Pulmonary artery endothelial cell (primary cell): ENCODE measurements around the gene TAF12. TPM values are rescaled to one million over a fixed set of nuclear protein-coding genes. Genes with fewer than 3 reads are reported as not detected.
A peak's percentile ranks its signal among the peaks of the same experiment; 100 is the strongest.
"Not testable (repeated sequence)": the region's sequence is repeated elsewhere in the genome, so short reads cannot be mapped to it uniquely, and the experiment has no call there.

Source experiments
- DNase-seq: peaks from one replicate; pipeline ENCODE4 v3.0.0-alpha.2; 2011; ENCODE audit warnings: low read depth, low spot score
- total RNA-seq: library from RNA; depleted of rRNA; stranded (reverse); fragments of >200 nt; gene quantifications from 2 replicates; pipeline ENCODE4 v1.2.3, GENCODE V29; 2014

TAF12 gene
- total RNA-seq, 1 donor from 2014 or later, result 36.9 TPM

DNA sequence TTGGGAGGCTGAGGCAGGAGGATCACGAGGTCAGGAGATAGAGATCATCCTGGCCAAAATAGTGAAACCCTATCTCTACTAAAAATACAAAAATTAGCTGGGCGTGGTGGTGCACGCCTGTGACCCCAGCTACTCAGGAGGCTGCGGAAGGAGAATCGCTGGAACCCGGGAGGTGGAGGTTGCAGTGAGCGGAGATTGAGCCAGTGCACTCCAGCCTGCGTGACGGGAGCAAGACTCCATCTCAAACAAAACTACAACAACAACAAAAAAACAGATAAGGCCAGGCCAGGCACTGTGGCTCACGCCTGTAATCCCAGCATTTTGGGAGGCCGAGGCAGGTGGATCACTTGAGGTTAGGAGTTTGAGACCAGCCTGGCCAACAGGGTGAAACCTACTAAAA lies 2.5 kb upstream of the TAF12 start:
- DNase-seq, result not testable (repeated sequence)

DNA sequence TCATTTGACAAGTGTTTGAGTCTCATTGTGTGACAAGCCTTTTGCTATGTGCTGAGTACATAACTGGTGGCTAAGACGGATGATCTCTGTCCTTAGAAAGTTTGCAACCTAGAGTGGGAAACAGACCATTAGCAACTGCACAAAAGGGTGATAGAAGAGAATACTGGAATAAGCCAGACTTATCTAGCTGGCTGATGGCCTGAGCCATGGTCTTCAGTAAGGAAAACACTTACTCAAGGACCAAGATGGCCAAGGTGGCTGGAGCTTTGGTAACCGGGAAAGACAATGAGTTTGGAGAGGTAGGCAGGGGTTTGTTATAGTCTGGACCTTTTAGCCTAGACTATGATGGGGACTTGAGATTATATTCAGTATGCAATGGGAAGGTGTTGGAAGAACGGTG lies 1.6 kb upstream of the TAF12 start:
- no peak for DNase-seq

DNA sequence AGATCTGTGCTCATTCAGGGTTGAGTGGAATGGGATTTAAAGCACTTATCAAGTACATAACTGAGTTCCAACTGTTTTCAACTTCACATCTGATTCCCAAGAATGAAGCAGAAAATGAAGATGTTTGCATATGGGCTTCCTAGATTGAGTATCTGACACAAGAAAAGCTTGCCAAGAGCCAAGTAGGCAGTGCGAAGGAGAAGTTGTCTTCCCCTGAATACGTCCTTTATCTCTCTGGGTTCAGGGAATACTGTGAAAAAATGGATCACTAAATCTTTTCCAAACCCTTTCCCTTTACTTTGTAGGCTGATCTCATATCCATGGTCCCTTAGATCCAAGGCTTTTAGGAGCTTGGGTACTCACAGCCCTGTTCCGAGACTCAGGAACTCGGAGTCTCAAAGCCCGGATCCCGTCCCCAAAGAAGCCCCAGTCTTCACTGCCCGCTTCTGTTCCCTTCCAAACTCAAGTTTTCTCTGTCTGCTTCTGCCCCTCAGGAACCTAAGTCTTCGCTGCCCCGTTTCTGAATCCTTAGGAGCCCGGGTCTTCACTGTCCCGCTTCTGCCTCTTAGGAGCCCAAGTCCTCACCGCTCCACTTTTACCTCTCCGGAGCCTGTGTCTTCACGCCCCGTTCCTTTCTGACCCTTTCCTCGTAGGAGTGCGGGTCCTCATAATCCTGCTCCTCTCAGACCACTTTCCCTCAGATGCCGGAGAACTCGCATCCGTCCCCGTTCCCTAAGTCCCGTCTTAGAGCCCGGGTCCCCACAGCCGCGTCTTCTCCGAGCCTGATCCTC lies 616 bp downstream of the TAF12 start:
- no peak for DNase-seq

DNA sequence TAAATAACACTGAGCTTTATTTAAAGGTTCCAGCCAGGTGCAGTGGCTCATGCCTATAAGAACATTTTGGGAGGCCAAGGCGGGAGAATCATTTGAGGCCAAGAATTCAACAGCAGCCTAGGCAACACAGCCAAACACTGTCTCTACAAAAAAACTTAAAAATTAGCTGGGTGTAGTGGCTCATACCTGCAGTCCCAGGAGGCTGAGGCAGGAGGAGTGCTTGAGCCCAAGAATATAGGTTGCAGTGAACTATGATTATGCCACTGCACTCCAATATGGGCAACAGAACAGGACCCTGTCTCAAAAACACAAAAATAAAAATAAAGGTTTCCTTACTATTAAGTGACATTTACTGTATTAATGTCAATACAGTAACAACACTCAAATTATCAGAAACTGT lies 2.1 kb downstream of the TAF12 start:
- no peak for DNase-seq

DNA sequence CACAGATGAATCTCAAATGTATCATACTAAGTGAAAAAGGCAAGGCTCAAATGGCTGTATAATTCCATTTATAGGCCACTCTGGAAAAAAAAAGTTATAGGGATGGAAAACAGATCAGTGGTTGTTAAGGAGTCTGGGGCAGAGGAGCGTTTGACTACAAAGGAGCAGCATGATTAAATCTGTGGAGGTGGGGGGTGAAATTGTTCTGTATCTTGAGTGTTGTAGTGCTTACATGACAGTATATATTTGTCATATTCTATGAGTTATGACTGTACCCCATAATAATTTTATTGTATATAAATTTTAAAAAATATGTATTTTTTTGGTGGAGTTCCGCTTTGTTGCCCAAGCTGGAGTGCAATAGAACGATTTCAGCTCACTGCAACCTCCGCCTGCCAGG lies 10.3 kb downstream of the TAF12 start:
- no peak for DNase-seq

DNA sequence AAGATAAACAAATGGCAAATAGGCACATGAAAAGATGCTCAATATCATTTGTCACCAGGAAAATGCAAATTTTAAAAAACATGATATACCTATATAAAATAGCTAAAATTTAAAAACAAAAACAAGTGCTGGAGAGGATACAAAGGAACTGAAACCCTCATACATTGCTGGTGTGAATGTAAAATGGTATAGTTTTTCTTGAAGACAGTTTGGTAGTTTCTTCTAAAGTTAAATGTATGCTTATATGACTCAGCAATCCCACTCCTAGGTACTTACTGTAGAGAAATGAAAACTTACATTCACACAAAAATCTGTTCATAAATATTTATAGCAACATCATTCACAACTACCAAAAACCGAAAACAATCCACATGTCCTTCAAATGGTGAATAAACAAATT lies 11.2 kb downstream of the TAF12 start:
- DNase-seq, result no peak

DNA sequence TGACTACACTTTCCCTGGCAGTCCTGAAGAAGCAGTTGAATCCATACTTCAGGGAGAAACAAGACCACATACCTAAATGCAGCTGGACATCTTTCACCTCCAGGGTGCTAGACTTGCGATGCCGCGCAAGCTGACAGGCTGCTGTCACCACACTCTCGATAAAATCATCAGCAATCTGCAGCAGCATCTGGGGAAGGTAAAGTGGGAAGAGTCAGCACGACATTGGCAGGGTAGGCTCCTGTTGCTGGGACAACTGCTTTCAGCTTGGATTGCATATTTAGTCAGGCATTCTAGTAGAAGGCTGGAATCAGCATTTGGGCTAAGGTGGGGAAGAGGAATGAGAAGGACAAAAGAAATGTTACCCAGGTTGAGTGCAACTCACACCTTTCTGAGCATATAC lies 29.7 kb downstream of the TAF12 start:
- DNase-seq, result no peak

DNA sequence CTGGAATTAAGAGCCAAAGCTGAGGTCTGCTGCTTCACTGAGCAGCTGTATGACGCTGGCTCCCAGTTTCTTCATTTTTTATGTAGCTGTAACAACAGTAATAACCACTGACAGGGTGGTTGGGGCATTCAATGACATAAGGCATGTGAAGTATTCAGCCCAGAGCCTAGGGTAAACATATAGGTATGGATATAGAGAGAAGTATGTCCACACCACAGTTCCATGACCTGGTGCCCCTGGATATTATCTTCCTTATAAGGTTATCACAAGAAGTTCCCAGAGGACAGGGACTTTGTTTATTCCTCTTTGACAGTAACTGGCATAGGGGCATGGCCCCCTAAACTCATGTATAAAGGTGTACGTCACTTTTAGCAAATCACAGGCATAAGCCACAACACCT lies 36.1 kb downstream of the TAF12 start:
- DNase-seq, result no peak

DNA sequence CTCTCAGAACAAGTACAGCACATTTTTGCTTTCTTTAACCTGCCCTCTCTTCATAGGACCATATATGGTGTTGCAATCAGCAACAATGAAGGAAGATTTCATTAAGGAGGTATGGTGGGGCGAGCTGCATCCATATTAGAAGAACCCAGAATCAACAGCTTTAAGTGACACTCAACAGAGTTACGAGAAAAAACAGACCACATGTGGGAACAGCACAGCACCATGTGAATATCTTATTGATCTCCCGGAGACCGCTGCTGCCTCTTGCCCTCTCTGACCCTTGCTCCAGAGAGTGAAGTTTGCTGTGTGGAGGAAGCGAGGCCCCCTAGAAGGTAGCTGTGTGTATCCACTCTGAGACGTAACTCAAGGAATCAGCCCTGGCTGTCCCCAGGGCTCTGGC lies 37.9 kb downstream of the TAF12 start:
- no peak for DNase-seq

DNA sequence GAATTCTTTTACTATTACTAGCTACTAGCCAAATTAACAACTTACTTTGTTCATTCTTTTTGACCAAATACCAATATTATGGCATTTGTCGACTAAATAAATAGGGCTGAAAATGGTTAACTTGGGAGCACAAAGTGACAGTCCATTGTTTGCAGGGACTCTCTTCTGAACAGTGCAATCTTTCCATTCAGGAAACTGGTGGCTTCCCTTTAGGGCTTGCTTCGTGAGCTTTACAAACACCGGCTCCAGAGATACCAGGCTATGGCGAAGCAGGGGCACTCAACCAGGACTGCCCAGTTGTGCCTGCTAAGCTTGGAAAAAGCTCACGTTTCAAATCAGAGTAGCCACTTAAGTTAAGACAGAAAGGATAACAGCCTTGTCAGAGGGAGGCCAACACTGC lies 38.5 kb downstream of the TAF12 start:
- DNase-seq, result no peak

DNA sequence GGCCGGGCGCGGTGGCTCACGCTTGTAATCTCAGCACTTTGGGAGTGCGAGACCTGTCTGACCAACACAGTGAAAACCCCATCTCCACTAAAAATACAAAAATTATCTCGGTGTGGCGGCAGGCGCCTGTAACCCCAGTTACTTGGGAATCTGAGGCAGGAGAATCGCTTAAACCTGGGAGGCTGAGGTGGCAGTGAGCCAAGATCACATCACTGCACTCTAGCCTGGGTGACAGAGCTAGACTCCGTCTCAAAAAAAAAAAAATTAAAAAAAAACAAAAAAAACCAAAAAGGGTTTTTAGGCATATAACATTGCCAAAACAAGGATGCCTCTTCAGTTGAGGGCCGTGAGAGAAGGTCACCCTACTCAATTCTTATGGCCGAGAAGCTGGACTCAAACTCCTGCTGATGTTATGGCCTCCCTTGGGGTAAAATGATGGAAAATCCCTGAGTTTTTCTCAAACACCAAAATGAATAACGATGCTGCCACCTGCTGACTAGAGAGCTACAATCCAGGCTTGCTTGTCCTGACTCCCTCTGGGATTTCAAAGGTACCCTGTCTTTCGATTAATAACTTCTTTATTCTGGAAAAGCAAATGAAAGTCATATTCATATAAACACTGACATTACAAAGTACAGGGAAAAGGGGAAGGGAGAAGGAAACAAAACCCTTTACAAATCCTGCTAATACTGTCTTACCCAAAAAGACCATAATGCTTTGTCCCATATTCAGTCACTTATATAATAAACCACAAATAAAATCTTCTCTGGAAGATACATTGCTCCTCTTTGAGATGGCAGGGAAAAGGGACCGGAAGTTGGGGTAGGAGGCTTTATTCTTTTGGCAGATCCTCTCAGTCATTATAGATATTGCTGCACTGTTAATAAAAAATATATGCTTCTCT lies 40.1 kb downstream of the TAF12 start:
- DNase-seq, result peak; percentile 37

DNA sequence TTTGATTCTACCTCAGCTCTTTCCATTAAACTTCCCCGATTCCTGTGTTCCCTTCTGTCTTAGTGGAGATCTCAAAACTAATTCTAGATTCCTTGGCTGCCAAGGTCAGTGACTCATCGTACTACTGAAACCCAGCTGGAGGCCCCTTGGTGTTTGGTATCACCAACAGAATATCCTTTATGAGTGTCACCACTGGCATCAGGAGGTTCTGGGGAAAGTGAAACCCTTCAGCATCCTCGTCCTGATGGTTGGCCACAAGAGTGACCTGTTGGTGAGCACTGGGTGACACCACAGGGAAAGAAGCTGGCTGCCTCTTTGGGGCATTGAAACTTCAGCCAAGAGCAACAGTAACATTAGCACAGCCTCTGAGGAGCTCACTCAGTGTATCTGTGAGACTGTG lies 41.2 kb downstream of the TAF12 start:
- DNase-seq, result no peak

DNA sequence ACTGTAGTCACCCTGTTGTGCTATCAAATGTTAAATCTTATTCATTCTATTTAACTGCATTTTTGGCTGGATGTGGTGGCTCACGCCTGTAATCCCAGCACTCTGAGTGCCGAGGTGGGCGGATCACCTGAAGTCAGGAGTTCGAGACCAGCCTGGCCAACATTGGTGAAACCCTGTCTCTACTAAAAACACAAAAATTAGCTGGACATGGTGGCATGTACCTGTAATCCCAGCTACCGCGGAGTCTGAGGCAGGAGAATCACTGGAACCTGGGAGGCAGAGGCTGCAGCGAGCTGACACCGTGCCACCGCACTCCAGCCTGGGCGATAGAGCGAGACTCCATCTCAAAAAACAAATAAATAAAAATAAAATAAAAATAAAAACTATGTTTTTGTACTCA lies 46.6 kb downstream of the TAF12 start:
- DNase-seq, result not testable (repeated sequence)

DNA sequence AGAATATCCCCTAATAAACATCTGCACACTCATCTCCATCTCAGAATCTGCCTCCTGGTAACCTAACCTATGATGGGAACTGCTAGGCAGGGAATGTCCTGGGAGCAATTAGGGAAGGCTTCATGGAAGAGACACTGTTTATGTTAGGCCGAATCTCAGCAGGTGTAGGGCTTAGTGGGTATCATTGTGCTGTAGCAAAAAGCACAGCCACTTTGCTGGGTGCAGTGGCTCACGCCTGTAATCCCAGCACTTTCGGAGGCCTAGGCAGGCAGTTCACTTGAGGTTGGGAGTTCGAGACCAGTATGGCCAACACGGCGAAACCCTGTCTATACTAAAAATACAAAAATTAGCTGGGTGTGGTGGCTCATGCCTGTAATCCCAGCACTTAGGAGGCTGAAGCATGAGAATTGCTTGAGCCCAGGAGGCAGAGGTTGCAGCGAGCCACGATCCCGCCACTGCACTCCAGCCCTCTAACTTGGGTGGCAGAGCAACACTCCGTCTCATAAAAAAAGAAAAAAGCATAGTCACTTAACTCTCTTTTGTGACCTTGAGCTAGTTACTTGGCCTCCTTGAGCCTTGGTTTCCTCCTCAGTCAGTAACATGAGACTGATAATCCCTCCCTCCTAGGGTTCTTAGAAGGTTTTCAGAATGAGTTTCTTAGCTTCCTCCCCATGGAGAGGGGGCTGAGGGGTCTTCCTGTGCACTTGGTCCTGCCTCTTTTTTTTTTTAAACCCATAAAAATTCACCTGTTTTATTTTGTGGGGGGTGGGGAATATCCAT lies 47.3 kb downstream of the TAF12 start:
- DNase-seq, result no peak

DNA sequence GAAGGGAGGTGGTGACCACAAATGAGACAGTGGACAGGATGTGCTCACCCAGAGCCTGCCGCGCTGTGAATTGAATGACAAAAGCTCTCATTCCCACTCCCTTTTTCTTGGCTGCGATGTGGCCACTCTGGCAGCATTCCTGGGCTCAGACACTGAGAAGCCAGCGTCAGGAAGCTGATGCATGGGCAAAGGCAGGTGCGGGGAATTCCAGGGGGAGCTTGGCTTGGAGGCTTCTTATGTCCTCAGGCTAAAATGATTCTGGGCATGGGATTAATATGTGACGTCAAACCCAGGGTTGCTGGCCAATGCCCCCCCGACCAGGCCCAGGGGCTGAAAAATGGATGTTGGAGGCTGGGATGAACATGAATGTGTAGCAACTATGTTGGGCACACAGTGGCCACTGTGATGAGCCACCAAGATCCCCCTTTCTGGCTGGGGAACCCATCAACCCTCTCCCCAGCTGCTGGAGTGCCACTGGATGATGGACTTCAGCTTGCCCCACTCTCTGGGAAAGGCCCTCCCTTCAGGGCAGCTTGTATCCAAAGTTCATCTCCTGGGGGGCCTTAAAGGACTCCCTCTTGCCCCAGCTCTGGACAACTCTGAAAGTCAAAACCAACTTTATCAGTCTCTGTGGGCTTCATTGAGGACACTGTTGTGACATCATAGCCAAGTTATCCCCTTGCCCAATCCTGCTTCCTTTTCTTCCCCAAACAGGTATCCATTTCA lies 48.0 kb downstream of the TAF12 start:
- peak; percentile 63 for DNase-seq

DNA sequence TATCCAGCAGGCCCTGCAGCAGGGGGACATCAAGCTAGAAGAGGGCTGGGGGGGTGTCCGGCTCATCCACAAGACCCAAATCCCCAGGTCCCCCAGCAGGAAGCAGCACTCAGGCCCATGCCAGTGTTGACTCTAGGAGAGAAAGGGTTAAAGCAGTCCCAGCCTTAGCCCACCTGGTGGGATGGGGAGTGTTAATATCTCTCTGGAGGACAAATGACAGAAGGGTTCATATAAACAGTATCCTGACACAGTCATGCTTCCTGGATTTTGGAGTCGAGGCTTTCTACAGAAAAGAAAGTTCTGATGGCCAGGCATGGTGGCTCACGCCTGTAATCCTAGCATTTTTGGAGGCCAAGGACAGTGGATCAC lies 48.9 kb downstream of the TAF12 start:
- not testable (repeated sequence) for DNase-seq

DNA sequence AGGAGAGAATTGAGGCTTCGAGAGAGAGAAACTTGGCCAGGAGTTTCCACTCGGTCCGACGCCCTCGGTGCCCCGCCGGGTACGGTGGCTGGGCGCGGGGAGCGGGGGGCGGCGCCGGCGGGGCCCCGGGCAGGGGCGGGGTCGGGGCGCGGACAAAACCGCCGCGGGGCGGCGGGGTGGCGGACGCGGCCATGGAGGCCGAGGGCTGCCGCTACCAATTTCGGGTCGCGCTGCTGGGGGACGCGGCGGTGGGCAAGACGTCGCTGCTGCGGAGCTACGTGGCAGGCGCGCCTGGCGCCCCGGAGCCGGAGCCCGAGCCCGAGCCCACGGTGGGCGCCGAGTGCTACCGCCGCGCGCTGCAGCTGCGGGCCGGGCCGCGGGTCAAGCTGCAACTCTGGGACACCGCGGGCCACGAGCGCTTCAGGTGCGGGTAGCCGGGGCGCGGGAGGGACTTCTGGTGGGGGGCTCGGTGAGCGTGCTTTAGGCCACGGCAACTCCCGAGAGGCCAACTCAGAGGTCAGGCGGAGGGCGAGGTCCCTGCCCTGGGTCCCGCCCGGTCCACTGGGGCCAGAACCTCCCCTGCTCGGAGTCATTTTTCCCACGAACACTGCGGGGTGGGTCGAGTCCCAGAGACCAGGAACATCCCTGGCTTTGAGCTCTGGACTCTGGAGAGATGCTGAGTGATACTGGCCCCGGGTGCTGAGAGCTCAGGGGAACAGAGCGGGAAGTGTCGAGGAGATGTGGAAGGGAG lies 50.4 kb downstream of the TAF12 start:
- DNase-seq, result no peak

DNA sequence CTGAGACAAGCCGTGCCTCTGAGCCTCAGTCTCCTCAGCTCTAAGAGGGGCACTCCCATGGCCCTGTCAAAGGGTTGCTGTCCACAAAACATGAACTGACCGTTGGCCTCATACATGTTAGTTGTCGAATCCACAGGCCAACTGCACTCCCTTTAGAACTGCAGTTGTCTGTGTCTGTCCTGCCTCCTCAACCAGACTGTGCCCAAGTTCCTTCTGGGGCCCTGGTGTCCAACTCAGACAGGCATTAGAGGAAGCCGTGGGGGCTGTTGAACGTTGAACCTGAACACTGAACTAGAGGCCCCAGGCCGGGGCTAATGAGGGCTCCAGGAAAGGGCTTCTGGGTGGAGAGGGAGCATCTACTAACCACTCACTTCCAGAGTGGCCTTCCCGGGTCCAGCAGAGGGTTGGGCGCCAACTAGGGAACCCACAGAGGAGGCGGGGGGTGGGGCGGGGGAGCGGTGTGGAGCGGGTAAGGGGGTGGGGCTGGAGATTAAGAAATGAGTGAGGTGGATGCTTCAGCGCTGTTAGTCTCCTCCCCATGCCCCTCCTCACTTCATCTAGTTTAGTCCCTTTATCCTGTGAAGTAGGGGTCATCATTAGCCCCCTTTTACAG lies 51.1 kb downstream of the TAF12 start, which contains the start of gene RAB42:
Gene RAB42, plus strand, starts transcription at position 558 of the 613 bp plus-strand sequence. CDS start 247 bp downstream, outside the sequence.
- no peak for DNase-seq

DNA sequence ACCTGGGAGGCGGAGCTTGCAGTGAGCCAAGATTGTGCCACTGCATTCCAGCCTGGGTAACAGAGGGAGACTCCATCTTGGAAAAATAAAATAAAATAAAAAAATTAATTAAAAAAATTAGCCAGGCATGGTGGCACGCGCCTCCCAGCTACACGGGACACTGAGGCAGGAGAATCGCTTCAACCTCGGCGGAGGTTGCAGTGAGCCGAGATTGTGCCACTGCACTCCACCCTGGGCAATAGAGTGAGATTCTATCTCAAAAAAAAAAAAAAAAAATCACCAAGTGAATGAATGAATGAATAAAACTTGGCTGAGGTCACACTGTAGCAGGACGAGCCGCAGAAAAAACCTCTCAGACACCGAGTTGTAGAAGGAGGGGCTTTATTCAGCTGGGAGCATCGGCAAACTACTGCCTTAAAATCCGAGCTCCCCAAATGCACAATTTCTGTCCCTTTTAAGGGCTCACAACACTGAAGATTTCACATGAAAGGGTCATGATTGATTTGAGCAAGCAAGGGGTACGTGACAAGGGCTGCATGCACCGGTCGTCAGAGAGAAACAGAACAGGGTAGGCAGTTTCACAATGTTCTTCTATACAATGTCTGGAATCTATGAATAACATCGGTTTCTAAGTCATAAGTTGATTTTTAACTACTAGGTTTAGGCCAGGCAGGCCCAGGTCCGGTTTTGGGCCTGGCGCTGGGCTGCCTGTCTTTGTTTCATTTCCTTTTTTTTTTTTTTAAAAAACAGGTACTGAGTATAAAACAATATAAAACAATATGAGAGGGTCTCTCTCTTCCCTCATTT lies 56.1 kb downstream of the TAF12 start:
- DNase-seq, result not testable (repeated sequence)
